AG09319 (cell line): ENCODE results near the gene BRD3OS.

Source experiments
- DNase-seq: peaks from one replicate; pipeline ENCODE4 v3.0.0-alpha.2; 2010; ENCODE audit warnings: low read depth; ENCODE audit errors: extremely low read depth
- CTCF ChIP-seq: IDR thresholded peaks from 2 replicates; pipeline ENCODE4 v1.5.1; 2011; ENCODE audit warnings: low read depth, mild to moderate bottlenecking, inconsistent platforms, low read length, moderate library complexity

BRD3OS gene

GRCh38 chr9:133990366-133991213, 34.7 kb upstream of the BRD3OS start:
- DNase-seq = no peak
- no peak for TF ChIP-seq CTCF

- no peak for TF ChIP-seq CTCF
- no peak for DNase-seq
Measured at GRCh38 chr9:133991214-133991921, 33.9 kb upstream of the BRD3OS start.

DNA sequence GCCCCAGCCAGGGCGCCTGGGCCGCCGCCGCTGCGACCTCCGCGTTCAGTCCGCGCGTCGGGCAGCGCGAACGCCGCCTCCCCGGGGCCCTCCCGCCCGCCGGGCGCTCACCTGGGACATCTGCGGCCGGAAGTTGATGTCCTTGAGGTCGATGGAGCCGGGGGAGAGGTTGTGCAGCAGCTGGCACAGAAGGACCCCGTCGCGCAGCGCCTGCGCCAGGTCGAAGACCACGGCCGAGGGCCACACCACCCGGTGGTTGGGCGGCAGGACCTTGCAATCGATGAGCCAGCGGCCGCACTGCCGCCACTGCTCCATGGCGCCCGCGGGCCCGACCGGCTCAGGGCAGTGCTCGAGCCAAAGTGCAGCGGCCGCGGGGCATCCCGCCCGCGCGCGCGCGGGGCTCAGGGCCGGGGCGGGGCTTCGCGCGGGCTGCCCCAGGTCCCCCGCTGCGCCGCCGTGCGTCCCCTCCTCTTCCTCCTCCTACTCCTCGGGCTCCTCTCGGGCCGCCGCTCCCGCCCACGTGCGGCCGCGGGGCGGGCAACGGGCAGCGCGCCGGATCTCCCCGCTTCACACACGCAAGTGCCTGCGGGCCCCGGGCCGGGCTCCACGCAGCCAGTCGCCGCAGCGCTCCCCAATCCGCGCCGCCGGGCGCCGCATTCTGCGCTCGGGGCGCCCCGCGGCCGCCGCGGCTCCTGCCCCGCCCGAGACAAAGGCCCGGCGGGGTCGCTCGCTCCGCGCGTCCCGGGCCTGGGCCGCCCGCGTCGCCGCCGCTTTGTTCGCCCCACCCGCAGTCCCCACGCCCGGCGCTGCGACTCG, 33.1 kb upstream of the BRD3OS start, which contains the start of gene VAV2:
TSS of gene VAV2 (minus strand) at position 361 of the 816 bp plus-strand sequence. CDS start at position 315, 46 bp downstream.
- TF ChIP-seq CTCF = no peak
- DNase-seq = no peak

DNA sequence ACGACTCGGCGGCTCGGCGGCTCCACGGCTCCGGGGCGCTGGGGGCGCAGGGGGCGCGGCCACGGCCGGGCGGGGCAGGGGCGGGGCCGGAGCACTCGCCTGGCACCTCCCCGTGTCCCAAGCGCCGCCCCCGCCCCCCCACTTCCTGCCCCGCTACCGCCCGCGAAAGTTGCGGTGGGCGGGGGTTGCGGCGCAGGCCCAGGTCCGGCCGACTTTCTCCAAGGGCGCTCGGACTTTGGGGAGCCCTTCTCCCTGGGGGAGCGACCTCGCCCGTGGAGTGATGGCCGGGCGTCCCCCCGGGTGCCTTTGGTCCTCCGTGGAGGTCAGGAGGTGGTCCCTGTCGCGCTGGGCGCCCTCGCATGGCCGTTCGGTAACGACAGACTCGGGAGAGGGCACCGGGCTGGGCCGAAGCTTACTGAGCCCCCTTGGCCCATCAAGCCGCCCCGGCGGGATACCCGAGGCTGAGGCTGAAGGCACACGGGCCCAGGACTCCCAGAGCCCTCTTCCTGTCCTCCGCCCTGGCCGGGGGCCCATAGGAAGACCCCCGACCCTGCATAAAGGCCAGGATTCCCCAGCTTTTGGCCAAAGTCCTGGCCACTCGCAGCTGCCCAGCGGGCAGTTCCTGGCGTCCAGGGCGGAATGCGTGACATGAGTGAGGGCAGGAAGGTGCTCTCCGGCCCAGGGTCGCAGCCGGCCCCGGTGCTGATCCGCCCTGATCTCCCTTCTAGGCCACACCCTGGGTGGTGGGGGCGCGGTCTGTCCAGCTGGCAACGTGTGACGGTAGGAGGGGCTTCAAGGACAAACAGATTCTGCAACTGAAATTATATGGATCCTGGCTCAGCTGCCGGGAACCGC, 32.3 kb upstream of the BRD3OS start:
- peak; percentile 76 for DNase-seq
- TF ChIP-seq CTCF = peak; percentile 45

DNA sequence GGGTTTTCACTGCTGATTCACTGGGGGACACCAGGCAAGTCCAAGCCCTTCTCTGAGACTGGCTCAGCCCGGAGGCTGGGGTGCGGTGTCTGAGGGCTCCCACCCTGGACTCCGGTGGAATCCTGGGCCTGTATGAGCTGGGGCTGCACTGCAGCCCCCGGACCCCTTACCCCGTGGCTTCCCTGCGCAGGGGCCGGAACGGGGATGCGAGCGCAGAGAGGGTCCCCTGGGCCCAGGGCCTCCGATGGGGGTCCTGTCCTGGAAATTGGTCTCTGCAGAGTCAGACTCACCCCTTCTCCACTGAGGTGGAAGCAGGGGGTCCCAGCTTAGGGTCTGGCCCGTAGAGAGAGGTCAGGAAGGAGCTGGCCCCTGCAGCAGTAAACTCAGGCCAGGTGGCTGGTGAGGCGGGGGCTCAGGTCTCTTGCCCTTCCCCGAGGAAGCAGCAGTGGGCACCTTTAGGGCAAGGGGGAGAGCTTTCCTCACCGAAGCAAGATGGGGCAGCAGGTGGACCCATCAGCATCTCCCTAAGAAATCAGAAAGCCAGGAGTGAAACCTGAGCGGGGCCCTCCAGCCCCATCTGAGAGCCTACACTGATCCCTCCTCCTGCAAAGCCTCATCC, 31.5 kb upstream of the BRD3OS start:
- TF ChIP-seq CTCF = no peak
- DNase-seq = no peak

DNA sequence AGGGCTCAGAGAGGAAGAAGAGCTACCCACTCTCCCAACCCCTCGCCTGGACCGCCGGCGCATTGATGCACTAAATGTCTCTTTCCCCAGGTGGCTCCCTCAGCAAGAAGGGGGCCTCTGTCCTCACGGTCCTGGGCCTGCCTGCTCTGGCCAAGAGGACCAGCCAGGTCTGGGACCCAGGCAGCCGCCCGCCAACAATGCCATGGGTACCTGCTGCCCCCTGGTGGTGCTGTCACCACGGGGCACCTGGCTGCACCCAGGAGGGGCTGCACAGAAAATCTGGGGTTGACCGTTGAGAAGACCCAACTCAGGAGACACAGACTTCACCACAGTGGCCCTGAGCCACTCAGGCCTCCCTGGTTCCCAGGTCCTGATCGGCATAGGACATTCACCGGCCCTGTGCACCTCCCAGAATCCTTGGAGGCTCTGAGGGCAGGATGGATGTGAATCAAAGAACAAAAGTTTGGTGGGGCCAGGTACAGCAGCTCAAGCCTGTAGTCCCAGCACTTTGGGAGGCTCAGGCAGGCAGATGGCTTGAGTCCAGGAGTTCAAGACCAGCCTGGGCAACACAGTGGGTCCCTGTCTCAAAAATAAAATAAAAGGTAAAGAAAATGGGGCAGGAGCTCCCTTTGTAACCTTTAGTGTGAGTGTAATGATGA, 30.8 kb upstream of the BRD3OS start:
- no peak for DNase-seq

More for the DNA sequence above, 30.8 kb upstream of the BRD3OS start:
- peak; percentile 99 for TF ChIP-seq CTCF
